Activated T-helper 17 cell treated with anti-CD3 and anti-CD28 coated beads, Interleukin-2, amount 50 U/mL, for 72 hours (primary cell): ENCODE measurements around the gene SDHD. TPM values are rescaled to one million over a fixed set of nuclear protein-coding genes. Genes with fewer than 3 reads are reported as not detected.
"Not testable (repeated sequence)": the region's sequence is repeated elsewhere in the genome, so short reads cannot be mapped to it uniquely, and the experiment has no call there.

Experiments used
- ATAC-seq: fragments of 150-1000 bp; cut with Tn5 transposase; replicated peaks from 2 replicates; pipeline ENCODE4 v1.10.0; 2021; ENCODE audit warnings: mild to moderate bottlenecking, moderate library complexity
- H3K27ac Mint-ChIP-seq: one replicate; pipeline ENCODE4 v1.8.0; 2022; ENCODE audit warnings: mixed read lengths
- H3K27me3 Mint-ChIP-seq: one replicate; pipeline ENCODE4 v1.8.0; 2022; ENCODE audit warnings: mixed read lengths
- H3K36me3 Mint-ChIP-seq: one replicate; pipeline ENCODE4 v1.8.0; 2022; ENCODE audit warnings: low read depth, mild to moderate bottlenecking, mixed read lengths
- H3K4me1 Mint-ChIP-seq: one replicate; pipeline ENCODE4 v1.8.0; 2022; ENCODE audit warnings: mixed read lengths
- H3K4me3 Mint-ChIP-seq: one replicate; pipeline ENCODE4 v1.8.0; 2022; ENCODE audit warnings: mild to moderate bottlenecking, mixed read lengths
- H3K9me3 Mint-ChIP-seq: one replicate; pipeline ENCODE4 v1.8.0; 2022; ENCODE audit warnings: mixed read lengths
- total RNA-seq, 2 donors: library from RNA; stranded (reverse); gene quantifications; one replicate each; pipeline ENCODE4 v1.2.3, GENCODE V29; 2022

SDHD gene
- total RNA-seq, 2 donors from 2014 or later = 75.4 to 101 TPM

DNA sequence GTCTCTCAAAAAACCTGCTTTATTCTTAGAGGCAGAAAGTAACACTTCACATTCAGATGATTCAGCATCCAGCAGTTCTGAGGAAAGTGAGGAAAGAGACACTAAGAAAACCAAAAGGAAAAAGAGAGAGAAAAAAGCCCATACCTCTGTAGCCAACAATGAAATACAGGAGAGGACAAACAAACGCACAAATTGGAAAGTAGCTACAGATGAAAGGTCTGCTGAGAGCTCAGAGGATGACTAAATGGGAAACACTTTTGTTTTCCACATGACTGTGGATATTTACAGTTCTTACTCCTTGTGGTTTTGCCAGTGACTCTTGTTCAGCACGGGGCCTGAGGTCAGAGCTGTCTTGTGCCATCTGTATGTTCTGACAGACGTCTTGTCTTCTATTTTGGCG, 3.9 kb upstream of the SDHD start:
- Mint-ChIP-seq H3K4me3 (peak overlapping the region; percentile 56), H3K36me3 (peaks cover 99% of the 10 kb centered on the region), H3K9me3 (no peaks in the 10 kb centered on the region), H3K27ac (peak overlapping the region; percentile 96), H3K27me3 (no peaks in the 10 kb centered on the region), H3K4me1 (peaks cover 34% of the 10 kb centered on the region)
- ATAC-seq = peak; percentile 81

DNA sequence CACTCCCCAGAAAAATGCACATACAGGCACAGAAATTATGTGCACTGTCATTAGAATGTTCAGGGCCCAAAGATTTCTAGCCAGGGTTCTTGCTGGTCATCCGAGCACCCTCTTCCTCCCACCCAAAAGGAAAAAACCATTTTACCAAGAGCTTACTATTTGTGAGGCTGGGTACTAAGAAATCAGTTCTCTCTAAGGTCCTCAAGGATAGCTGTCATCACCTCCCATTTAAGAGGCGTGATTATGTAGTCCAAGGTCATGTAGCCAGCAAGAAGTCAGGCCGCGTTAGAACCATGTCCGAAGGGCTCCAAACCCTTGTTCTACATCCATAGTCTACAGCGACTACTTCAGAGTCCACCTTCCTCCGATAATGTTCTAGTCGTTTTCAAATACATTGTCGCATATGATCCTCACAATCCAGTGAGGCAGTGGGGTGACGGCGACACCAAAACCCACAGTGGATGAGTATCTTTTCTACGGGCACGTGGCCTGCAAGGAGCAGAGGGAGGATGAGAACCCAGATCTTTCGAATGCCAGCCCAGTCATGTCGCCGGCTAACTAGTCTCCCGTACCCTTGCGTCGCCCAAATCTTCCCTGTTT, 751 bp upstream of the SDHD start:
- Mint-ChIP-seq H3K36me3 (peaks cover 100% of the 10 kb centered on the region), H3K4me1 (peaks cover 51% of the 10 kb centered on the region), H3K4me3 (peak overlapping the region; percentile 100), H3K27me3 (no peaks in the 10 kb centered on the region), H3K9me3 (no peaks in the 10 kb centered on the region), H3K27ac (peak overlapping the region; percentile 99)
- peak; percentile 54 for ATAC-seq

DNA sequence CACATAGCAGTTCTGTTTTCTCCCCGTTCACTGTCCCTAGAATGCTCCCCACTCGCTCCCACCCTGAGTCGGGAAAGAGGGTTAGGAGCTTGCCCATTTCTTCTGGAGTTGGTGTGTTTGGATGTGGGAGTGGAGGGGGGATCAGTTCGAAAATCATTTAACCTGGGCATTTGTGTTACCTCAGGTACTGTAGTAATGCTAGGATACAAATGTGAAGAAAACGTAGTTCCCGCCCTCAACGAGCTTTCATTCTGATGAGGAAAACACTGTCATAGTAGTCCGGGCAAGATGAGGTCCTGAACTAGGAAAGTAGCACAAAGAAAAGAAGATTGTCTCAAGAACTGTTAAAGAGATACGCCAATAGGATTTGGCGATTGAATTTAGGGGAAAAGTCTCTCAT, 539 bp downstream of the SDHD start:
- H3K27ac Mint-ChIP-seq = peak overlapping the region; percentile 99
- H3K9me3 Mint-ChIP-seq = no peaks in the 10 kb centered on the region
- H3K36me3 Mint-ChIP-seq = peaks cover 100% of the 10 kb centered on the region
- peaks cover 51% of the 10 kb centered on the region for H3K4me1 Mint-ChIP-seq
- ATAC-seq = no peak
- no peaks in the 10 kb centered on the region for H3K27me3 Mint-ChIP-seq
- H3K4me3 Mint-ChIP-seq = peak overlapping the region; percentile 100

DNA sequence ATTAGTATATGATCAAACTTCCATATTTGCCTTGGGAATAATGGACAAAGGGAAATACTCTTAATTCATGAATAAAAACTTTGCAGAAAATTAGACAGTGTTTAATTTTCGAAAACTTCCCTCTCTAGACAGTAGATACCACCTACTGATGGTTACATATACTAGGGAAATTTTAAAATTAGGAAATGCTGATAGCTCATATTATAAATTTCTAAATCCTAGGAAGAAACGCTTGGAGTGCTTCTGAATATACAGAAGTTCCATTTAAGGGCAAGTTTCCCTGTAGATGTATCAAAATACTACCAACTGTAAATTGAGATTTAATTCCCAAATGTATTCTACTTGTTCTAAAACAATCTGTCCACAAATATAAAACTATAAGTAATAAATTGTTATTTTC, 8.6 kb downstream of the SDHD start:
- peaks cover 68% of the 10 kb centered on the region for H3K36me3 Mint-ChIP-seq
- H3K9me3 Mint-ChIP-seq, H3K4me3 Mint-ChIP-seq, ATAC-seq, H3K27me3 Mint-ChIP-seq, H3K4me1 Mint-ChIP-seq, H3K27ac Mint-ChIP-seq: not testable (repeated sequence)

DNA sequence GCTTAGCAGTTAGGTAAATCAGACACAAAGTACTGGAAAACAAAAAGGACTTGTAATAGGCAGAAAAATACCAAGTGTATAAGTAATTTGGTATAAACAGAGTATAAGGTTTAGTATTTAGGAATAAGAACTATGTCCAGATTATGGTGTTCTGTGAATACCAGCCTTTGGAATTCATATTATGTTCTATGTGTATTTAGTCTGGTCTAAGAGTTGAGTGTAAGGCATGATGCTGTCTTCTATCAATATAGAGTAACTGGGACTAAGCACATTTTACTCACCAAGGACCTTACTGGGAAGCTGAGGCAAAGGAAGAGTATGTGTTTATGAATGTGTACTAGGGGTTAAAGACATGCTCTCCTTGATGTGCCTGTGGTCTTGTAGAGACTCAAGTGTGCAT, 9.5 kb downstream of the SDHD start:
- no peaks in the 10 kb centered on the region for H3K27me3 Mint-ChIP-seq
- H3K9me3 Mint-ChIP-seq = no peaks in the 10 kb centered on the region
- ATAC-seq = no peak
- H3K27ac Mint-ChIP-seq = no peak overlapping the region
- H3K4me1 Mint-ChIP-seq = peaks cover 5% of the 10 kb centered on the region
- H3K4me3 Mint-ChIP-seq = no peak overlapping the region
- peaks cover 59% of the 10 kb centered on the region for H3K36me3 Mint-ChIP-seq

DNA sequence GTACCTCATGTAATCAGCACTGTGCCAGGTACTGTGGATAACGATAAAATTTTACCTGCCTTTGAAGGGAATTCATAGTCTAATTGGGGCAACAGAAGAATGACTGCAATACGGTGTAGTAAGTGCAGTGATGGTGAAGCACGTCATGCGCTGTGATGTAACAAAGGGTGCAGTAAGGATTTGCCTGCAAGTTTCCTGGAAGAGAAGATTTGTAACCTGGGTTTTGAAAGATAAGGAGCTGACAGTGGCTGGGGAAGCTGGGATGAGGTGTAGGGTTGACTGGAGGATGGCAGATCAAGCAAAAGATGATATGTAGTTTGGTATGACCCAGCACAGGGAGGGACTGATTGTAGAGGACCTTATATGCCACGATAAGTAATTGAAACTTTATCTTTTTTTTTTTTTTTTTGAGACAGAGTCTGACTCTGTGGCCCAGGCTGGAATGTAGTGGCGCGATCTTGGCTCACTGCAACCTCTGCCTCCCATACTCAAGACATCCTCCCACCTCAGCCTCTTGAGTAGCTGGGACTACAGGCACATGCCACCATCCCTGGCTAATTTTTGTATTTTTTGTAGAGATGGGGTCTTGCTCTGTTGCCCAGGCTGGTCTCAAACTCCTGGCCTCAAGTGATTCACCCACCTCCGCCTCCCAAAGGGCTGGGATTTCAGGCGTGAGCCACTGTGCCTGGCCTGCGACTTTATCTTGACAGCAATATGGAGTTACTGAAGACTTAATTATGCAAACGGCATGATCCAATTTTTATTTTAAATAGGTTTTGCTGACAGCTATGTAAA, 11.3 kb downstream of the SDHD start:
- H3K4me3 Mint-ChIP-seq = no peak overlapping the region
- H3K36me3 Mint-ChIP-seq = peaks cover 42% of the 10 kb centered on the region
- no peak overlapping the region for H3K27ac Mint-ChIP-seq
- H3K4me1 Mint-ChIP-seq = peaks cover 5% of the 10 kb centered on the region
- no peak for ATAC-seq
- H3K27me3 Mint-ChIP-seq = no peaks in the 10 kb centered on the region
- no peaks in the 10 kb centered on the region for H3K9me3 Mint-ChIP-seq

DNA sequence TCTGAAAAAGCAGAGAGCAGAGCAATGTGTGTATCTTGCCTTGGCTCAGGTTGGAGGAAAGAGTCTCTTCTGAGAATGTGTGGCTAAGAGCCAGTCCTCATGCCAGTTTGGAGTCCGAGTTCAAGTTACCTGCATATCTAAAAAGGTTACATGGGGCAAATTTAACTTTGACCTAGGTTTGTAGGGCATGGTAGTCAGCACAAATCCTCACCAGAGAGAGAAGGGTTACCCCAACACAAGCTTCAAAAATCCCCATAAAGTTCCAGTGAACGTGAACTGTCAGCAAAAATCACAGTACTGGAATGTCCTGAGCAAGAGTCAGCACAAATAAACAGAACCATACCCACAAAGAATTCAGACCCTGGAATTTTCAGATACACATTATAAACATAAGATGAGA, 13.8 kb downstream of the SDHD start:
- no peak for ATAC-seq

DNA sequence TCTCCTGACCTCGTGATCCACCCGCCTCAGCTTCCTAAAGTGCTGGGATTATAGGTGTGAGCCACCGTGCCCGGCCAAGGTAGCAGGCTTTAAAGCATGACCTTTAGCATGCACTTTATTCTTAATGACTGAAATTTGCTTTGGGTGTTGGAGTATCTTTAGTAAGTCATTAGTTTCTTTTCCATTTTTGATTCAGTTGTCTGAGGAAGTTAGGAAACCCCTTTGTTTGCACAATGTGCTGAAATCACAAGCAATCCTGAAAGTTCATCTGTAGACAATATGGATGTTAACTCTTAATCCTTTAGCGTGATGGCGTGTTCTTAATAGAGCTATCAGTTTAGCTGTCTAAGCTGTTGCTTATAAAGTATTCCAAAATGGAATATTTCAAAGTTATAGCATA, 16.8 kb downstream of the SDHD start:
- Mint-ChIP-seq H3K27ac (no peak overlapping the region), H3K4me1 (no peaks in the 10 kb centered on the region), H3K9me3 (no peaks in the 10 kb centered on the region), H3K4me3 (no peak overlapping the region), H3K36me3 (no peaks in the 10 kb centered on the region), H3K27me3 (no peaks in the 10 kb centered on the region)
- no peak for ATAC-seq

More for the DNA sequence above, 13.8 kb downstream of the SDHD start:
- Mint-ChIP-seq H3K4me3 (no peak overlapping the region), H3K9me3 (no peaks in the 10 kb centered on the region), H3K36me3 (peaks cover 20% of the 10 kb centered on the region), H3K27ac (no peak overlapping the region), H3K27me3 (no peaks in the 10 kb centered on the region), H3K4me1 (peaks cover 5% of the 10 kb centered on the region)

DNA sequence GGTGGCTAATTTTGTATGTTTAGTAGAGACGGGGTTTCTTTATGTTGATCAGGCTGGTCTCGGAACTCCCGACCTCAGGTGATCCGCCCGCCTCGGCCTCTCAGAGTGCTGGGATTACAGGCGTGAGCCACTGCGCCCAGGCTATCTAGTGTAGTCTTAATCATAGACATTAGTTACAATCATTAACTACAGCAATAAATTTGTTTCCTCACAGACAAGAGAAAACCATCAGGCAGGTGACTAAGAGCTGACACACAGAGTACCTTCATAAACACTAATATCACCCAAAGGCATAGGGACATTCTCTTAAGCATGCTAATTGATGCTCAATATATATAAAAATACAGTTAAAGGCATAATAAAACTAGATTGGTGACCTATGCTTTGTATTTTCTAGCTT, 19.4 kb downstream of the SDHD start:
- ATAC-seq = no peak
- no peaks in the 10 kb centered on the region for H3K4me1 Mint-ChIP-seq
- no peaks in the 10 kb centered on the region for H3K36me3 Mint-ChIP-seq
- H3K27ac Mint-ChIP-seq = no peak overlapping the region
- no peak overlapping the region for H3K4me3 Mint-ChIP-seq
- H3K27me3 Mint-ChIP-seq = no peaks in the 10 kb centered on the region
- no peaks in the 10 kb centered on the region for H3K9me3 Mint-ChIP-seq

DNA sequence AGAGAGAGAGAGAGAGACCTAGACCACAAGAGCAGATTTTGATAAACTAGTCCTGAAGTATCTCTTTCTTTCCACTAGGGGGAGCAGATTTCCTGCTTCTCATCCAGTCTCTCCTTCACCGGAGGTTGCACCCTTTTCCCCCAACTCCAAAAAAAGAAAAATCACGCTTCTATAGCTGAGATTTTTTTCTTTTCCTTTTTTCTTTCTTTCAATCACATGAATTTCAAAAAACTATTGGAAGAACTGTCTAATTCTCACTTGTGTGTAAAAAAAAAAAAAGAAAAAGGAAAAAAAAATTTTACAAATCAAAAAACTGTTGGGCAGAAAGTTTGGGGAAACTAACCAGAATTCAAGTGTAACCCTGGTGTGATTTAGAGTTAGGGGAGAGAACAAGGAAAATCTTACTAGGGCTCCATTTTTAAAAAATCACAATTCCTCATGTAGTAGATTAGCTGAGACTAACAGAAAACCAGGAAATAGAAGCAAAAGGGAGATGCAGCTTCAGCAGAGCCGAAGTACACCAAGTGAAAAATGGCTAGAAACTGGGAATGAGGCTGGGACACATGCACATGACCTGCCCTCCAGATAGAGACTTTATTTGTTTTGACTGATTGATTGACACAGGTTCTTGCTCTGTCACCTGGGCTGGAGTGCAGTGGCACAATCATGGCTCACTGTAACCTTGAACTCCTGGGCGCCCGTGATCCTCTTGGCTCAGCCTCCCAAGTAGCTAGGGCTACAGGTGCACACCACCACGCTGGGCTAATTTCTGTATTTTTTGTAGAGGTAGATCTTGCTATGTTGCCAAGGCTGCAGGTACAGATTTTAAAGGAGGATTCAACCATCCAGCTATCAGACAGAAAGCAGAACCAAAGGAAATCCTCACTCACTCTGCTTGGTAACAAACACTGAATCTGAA, 27.1 kb downstream of the SDHD start:
- H3K36me3 Mint-ChIP-seq = no peaks in the 10 kb centered on the region
- H3K27me3 Mint-ChIP-seq = no peaks in the 10 kb centered on the region
- H3K9me3 Mint-ChIP-seq = no peaks in the 10 kb centered on the region
- no peaks in the 10 kb centered on the region for H3K4me1 Mint-ChIP-seq
- no peak overlapping the region for H3K27ac Mint-ChIP-seq
- ATAC-seq = peak; percentile 70
- H3K4me3 Mint-ChIP-seq = no peak overlapping the region

DNA sequence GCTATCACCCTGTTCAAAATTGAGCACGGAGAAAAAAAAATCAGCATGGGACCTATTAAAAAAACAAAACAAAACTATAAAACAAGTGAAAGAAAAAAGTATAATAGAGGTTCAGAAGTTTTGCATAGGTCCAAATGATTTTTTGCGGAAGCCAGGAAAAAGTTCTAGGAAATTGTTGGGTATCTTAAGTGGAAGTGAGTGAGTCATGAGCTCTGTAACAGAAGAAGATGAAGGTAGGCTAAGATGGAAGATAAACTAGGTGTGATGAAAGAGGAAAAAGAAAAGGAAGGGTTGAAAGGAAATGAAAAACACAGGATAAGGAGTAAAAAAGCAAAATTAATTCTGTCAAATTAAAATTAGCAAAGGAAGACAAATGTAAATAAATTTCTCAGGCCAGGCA, 27.8 kb downstream of the SDHD start:
- ATAC-seq = no peak
- no peak overlapping the region for H3K27ac Mint-ChIP-seq
- no peaks in the 10 kb centered on the region for H3K9me3 Mint-ChIP-seq
- H3K4me3 Mint-ChIP-seq = no peak overlapping the region
- H3K27me3 Mint-ChIP-seq = no peaks in the 10 kb centered on the region
- no peaks in the 10 kb centered on the region for H3K4me1 Mint-ChIP-seq
- H3K36me3 Mint-ChIP-seq = no peaks in the 10 kb centered on the region

DNA sequence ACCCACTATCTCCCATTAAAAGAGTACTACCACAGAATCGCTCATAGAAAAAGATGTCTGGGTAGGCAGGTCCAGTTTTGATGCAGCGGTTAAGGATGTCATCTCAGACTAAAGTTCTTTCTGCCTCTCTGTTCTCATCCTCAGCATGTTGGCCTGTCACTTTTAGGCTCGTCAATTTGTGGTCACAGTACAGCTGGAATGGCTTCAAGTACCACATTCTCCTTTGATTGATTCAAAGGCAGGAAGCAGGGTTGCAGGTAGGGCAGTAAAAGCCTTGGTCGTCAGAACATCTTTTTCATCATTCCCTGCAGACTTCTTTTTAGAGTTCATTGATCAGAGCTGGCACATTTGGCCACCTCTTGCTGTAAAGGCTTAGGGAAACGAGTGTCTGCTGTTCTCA, 28.7 kb downstream of the SDHD start:
- no peak for ATAC-seq
- Mint-ChIP-seq H3K27me3 (no peaks in the 10 kb centered on the region), H3K27ac (no peak overlapping the region), H3K9me3 (no peaks in the 10 kb centered on the region), H3K4me3 (no peak overlapping the region), H3K4me1 (no peaks in the 10 kb centered on the region), H3K36me3 (no peaks in the 10 kb centered on the region)

DNA sequence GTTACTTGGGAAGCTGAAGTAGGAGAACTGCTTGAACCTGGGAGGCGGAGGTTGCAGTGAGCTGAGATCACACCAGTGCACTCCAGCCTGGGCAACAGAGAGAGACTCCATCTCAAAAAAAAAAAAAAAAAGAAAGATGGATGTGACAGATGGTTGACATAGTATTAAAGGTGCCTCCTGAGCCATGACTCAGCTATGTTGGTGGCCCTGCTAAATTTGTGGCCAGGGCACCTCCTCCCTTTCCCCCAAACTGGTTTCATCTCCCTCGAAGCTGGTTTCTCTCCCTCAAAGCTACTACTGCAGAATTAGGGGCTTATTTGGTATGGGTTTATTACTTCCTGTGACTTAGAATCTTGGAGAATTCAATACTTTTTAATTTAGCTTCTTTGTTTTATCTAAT, 31.5 kb downstream of the SDHD start:
- Mint-ChIP-seq H3K27me3 (no peaks in the 10 kb centered on the region), H3K4me3 (no peak overlapping the region), H3K36me3 (no peaks in the 10 kb centered on the region), H3K4me1 (no peaks in the 10 kb centered on the region), H3K27ac (no peak overlapping the region), H3K9me3 (no peaks in the 10 kb centered on the region)
- peak; percentile 37 for ATAC-seq

DNA sequence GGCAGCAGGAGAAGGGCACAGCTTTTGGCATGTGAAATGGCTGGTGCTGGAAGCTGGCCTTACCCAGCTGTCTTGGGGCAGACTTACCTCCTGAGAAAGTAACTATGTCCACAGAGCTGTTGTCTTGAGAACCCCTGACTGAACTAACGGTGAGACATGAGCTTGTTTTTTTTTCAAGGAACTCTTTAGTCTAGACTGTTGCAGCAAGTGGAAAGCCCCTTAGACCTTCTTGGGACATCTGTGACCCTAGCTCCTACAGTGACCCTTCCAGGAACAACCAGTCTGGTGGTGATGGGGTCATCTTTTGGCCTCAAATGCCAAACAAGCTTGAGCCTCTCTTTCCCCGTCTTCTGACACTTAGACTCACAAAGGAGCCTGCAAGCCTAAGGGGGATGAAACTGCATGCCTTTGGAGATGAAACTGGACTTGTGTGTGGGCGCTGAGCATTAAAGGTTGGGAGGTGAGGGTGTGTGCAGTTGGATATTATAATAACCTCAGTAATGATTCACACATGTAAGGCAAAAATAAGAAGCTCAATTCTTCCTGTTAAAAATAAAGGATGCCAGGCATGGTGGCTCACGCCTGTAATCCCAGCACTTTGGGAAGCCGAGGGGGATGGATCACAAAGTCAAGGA, 35.4 kb downstream of the SDHD start:
- Mint-ChIP-seq H3K4me1 (no peaks in the 10 kb centered on the region), H3K27me3 (no peaks in the 10 kb centered on the region), H3K4me3 (no peak overlapping the region), H3K27ac (no peak overlapping the region), H3K36me3 (no peaks in the 10 kb centered on the region), H3K9me3 (no peaks in the 10 kb centered on the region)
- no peak for ATAC-seq
